Measurements from ENCODE around the gene ADAMTS10.
"Not testable (repeated sequence)": the region's sequence is repeated elsewhere in the genome, so short reads cannot be mapped to it uniquely, and the experiment has no call there.

ADAMTS10 gene

DNA sequence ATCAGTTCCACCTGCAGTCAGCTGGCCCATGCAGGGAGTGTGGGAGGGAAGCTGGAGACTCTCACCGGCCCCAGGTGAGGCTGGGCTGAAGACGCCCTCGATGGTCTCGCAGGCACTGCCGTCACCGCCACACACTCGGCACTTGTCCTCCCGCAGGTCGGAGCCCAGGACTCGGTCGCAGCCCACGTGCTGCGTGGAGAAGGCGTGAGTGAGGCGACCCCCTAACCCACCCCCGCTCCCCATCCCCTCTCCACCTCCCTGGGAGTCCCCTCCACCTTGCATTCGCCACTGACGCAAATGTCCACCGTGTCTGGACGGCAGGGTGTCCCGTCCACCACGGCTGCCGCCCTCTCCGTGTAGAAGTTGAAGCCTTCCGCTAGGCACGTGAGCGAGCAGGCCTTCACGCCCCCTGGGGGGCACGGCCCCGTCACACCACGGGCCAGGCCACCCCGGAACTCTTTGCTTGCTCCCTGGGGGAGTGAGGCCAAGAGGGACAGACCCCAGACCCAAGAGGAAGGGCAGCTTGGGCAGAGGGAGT lies 21.3 kb downstream of the ADAMTS10 start:
- no peak for DNase-seq

DNA sequence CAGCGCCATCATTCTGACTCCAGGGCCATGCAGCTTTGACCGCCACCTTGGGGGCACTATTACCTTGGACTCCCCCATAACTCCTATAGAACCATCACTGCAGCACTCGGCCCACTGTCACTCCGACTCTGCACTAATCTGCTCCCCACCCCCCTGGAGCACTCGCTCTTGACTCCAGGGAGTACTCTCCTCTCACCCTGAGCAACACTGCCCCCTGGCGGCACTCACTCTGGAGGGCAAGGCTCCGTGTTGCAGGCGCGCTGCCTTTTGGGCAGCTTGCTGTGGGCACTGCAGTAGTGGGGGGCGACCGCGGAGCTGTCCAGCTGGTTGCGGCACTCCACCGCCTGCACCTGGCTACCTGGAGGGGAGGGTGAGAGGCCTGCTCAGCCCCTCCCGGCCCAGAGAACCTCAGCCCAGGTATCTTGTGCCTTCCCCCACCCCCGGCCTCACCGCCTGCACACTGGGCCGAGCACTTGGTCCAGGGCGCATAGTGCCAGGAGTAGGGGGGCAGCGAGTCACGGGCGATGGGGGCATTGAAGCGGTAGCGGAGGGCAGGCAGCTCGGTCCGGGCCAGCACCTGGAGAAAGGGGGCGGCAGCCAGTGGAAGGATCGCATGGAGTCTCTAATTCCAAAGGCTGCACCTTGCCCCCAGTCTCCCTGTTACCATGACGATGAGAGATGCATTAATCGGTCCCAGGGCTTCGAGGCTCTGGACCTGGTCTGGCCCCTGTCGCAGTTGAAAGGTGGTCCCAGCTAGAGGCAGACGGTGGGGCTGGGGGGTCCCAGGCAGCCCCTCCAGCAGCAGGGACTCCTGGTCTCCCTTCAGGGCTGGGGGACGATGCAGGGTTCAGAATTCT lies 24.4 kb downstream of the ADAMTS10 start:
- DNase-seq = peak; percentile 90

DNA sequence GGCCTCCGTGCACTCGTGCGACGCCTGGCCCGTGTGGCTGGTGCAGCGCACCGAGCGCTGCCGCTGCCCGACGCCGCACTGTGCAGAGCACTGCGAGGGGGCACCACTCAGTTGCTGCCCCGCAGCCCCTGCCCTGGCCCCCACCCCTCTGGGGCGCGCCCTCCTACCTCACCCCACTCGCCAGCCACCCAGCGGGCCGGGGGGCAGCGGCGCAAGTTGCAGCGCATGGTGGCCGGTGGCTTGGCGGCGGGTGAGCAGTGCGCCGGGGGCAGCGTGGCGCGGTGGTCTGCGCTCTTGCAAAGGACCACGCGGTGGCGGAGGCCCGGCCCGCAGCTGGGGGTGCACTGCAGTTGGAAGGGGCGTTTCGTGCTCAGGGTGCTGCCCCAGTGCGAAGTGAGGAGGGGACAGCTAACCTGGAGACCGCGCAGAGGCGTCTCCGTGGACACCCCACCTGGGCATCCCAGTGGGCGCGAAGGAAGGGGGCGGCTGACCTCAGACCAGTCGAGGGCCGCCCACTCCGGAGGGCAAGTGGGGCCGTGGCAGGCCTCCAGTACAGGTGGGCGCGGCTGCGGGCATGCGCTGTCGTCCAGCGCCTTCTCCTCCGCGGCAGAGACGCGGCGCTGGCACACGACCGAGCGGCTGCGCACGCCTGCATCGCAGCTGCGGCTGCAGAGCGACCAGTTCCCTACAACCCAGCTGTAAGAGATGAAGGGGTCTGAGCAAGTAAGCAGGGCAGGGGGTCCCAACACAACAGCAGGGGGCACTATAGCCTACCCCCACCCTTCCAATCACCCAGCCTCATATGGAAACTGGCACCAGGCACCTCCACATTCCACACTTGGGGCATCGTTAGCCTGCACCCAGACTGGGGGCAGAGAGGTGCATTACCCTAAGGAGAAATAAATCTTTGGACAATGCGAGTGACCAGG lies 25.3 kb downstream of the ADAMTS10 start:
- no peak for DNase-seq

DNA sequence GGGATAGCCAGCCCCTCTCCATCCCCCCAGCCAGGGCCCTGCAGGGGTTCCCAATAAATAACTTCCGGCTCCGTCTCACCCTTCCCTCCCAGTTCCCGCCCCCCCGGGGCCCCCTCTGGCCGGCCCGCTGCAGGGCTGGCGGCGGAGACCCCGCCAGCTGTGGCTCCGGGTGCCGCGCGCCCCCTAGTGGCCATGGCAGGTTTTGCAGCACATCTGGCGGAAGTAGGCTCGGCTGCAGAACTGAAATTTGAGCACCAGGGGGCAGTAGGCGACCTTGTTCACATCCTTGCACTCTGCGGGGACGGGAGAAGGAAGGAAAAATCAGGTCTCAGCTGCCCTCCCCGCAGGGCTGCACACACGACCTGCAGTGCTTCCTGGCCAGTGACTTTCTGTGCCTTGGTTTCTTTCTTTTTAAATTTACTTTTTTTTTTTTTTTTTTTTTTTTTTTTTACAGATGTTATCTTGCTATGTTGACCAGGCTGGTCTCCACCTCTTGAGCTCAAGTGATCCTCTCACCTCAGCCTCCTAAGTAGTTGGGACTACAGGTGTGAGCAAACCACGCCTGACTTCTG lies 29.7 kb downstream of the ADAMTS10 start:
- DNase-seq = peak; percentile 90

DNA sequence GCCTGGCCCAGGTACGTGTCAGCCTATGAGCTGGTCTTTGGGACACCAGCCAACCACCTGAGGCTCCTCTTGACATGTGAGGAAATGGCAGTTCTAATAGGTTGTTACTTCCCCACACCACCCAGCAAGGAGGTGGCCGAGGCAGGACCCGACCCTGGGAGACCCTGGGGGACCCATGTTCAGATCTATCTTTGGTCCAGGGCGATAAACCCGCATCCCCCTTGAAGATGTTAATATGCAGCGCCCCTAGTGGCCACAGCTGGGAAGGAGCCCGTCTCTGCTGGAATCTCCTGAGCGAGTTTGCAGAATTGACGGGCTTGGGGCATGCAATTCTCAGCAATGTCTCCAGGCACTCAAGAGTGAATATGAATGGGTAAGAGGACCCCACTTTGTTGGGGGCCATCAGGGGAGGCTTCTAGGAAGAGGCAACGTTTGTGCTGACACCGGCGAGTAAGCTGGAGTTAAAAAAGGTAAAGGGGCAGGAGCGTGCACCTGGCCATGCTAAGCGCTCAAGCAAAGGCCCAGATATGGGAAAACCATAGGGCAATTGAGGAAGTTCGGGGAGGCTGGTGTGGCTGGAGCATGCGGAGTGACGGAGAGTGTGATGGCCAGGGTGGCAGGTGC lies 31.8 kb downstream of the ADAMTS10 start:
- peak; percentile 83 for DNase-seq

DNA sequence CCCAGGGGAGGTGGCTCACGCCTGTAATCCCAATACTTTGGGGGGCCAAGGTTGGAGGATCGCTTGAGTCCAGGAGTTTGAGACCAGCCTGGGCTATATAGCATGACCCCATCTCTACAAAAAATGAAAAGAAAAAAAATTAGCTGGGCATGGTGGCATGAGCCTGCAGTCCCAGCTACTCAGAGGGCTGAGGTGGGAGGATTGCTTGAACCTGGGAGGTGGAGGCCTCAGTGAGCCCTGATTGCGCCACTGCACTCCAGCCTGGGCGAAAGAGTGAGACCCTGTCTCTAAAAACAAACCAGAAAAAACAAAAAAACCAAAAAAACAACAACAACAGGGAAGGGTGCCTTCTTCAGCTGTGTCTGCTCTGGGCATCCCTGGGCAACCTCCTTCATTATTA lies 32.8 kb downstream of the ADAMTS10 start:
- DNase-seq = no peak

DNA sequence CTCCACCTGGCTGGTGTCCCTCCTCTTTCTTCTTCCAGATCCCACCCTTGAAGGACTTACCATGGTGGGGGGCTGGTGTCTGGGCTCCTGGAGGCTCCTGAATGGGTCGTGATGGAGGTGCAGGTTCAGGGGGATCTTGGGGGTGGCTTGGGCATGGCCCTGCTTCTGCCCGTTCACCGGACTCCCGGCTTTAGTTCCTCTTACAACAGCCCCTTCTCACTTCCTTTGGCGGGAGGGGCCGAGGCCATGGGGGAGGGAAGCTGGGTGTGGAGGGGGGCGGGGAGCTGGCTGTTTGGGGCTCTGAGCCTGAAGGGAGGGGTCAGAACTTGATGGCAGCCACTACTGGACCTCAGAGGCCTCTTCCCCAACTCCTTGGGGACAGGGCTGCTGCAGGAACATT lies 33.3 kb downstream of the ADAMTS10 start, which contains the start of gene MYO1F:
Gene MYO1F (minus strand): TSS at position 196 of the 400 bp plus-strand sequence. CDS start 133 bp downstream, at position 63.
- no peak for DNase-seq

DNA sequence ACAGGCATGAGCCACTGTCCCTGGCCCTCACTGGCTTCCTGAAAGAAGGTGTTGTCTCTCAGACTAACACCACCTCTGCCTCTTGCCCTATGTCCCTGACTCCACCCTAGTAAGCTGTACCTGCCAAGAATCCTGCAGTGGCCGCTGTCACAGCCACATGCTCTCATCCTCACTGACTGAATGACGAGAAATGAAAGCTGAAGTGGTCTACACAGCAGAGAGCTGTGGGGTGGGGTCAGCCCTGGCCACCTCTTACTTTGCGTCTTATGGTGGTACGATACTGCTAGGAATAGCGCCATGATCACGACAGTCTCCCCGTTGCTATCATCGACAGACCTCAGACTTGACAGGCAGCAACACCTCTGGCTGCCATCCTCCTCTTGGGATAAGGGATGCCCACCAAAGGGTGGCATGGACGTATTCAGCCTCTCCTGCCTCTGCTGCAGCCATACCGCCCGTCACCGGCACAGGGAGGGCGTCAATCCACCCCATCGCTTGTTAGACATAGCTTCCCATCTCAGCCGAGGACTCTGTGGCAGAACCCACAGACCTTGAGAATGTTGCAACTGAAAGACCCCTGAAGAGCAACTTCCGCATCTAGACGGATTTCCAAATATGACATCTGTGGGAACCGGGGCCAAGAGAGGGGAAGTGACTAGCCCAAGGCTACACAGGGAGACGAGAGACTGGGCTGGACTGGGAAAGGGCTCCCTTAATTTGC lies 34.1 kb downstream of the ADAMTS10 start:
- DNase-seq = no peak

DNA sequence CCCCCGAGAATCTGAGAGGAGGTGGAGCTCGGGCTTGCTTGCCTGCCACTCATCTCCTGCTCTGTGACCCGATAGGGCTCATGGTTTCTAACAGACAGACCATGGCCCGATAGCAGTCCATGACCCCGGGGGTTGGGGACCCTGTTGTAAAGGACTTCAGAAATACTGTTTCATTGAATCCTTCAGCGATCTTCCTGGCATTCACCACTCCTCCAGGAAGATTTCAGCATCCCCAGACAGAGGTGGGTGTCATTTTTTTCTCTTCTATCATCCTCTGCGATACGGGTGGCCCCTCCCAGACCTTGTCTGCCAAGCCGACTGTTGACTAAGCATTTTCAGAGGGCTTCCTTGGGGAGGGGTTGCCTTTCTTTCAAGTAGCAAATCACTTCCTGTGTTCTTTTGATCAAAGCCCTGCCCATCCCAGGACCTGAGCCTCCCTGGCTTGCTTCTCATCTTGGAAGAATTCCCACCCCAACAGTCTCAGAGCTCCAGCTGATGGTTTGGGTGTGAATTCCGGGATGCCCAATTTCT lies 35.0 kb downstream of the ADAMTS10 start:
- peak; percentile 71 for DNase-seq

DNA sequence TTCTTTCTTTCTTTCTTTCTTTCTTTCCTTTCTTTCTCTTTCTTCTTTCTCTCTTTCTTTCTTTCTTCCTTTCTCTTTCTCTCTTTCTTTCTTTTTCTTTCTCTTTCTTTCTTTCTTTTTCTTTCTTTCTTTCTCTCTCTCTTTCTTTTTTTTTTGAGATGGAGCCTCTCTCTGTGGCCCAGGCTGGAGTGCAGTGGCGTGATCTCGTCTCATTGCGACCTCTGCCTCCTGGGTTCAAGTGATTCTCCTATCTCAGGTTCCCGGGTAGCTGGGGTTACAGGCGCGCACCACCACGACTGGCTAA lies 35.9 kb downstream of the ADAMTS10 start:
- not testable (repeated sequence) for DNase-seq

DNA sequence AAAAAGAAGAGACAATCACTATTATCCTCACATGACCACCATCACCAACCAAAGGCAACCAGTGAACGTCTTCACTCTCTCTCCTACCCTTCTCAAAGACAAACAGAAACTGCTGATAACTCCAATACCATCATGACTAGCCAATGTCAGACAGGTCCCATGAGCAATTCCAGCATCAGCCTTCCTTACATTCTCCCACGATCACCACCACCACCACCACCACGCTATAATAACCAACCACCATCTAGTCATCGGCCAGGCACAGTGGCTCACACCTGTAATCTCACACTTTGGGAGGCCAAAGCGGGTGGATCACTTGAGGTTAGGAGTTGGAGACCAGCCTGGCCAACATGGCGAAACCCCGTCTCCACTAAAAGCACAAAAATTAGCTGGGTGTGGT lies 37.2 kb downstream of the ADAMTS10 start:
- DNase-seq = no peak

DNA sequence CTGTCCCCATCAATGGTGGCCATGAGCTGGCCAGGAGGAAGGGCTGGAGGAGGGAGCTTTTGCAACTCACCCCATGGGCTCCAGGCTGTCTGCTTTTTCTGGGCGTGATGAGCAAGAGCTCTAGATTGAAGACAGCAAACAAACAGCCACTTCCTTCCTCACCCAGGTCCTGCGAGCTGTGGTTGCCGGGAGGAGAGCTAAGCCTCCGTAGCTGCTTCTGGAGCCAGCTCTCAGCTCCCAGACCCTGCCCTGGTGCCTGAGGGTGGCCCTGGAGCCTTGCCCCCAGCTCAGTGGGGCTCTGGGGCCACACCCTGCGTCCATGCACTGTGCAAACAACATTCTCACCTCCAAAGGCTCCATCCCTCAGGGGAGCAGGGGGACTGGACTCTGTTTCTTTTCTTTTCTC lies 39.5 kb downstream of the ADAMTS10 start:
- peak; percentile 66 for DNase-seq

DNA sequence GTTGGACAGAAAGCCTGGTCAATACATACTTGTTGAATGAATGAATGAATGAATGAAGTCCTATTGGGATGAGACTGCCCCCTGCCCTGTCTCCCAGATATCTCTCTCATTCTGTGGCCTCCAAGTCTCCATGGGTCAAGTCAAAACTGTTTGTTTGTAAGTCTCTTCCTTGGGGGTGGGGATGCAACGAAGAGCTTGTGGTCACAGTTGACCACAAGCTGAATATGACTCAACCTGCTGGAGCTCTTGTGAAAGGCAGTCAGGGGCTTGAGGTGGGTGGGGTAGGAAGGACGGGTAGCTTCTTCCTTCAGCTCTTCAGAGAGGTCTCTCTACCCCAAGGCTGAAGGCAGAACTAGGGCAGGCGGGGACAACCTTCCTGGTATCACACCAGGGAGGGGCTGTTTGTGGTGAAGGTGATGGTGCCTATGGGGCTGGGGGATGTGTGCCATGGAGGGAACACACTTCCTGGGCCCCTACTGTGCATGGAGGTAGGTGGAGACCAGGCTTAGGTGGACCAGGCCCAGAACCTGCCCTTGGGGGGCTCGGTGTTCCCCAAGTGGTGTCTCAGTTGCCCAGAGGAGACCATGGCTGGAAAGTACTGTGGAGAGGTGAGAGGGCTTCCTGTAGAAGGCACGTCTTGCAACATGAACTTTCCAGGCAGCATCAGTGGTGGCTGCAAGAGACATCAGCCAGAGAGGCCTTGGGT lies 41.3 kb downstream of the ADAMTS10 start:
- peak; percentile 83 for DNase-seq

DNA sequence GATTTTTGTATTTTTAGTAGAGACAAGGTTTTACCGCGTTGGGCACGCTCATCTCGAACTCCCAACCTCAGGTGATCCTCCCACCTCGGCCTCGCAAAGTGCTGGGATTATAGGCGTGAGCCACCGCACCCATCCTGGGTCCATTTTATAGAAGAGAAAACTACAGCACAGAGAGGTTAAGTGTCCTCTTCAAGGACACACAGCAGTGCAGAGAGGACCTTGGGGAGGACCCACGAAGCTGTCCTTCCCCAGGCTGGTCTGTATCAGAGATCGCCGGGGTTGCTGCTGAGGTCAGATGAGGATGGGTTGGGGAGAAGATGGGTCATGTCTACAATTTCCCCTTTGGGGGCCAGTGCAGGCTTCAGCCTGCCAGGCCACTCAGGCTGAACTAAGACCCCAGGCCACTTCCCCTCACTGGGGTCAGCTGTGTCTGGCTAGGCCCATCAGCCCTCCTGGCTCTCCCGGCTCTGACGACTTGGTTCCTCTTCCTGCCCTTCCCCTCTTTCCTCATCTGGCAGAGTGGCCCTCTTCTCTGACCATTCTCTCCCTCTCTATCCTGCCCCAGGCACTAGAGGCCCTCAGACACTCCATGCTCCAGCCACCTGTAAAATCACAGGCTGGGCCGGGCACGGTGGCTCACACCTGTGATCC lies 42.9 kb downstream of the ADAMTS10 start:
- no peak for DNase-seq

DNA sequence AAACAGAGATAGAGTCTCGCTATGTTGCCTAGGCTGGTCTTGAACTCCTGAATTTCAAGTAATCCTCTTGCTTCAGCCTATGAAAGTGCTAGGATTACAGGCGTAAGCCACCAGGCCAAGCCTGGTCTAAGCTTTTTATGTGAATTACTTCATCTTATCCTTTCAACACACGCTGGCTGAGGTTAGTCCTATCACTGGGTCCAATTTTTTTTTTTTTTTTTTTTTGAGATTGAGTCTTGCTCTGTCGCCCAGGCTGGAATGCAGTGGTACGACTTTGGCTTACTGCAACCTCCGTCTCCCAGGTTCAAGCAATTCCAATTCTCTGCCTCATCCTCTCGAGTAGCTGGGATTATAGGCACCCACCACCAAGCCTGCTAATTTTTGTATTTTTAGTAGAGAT lies 43.7 kb downstream of the ADAMTS10 start:
- DNase-seq = peak; percentile 71

DNA sequence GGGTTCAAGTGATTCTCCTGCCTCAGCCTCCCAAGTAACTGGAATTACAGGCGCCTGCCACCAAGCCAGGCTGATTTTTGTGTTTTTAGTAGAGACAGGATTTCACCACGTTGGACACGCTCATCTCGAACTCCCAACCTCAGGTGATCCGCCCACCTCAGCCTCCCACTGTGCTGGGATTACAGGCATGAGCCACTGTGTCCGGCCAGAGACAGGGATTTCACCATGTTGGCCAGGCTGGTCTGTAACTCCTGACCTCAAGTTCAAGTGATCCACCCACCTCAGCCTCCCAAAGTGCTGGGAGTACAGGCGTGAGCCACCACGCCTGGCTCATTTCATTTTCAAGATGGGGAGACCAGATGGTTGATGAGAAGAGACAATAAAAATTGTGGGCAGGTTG lies 45.6 kb downstream of the ADAMTS10 start:
- DNase-seq = not testable (repeated sequence)

DNA sequence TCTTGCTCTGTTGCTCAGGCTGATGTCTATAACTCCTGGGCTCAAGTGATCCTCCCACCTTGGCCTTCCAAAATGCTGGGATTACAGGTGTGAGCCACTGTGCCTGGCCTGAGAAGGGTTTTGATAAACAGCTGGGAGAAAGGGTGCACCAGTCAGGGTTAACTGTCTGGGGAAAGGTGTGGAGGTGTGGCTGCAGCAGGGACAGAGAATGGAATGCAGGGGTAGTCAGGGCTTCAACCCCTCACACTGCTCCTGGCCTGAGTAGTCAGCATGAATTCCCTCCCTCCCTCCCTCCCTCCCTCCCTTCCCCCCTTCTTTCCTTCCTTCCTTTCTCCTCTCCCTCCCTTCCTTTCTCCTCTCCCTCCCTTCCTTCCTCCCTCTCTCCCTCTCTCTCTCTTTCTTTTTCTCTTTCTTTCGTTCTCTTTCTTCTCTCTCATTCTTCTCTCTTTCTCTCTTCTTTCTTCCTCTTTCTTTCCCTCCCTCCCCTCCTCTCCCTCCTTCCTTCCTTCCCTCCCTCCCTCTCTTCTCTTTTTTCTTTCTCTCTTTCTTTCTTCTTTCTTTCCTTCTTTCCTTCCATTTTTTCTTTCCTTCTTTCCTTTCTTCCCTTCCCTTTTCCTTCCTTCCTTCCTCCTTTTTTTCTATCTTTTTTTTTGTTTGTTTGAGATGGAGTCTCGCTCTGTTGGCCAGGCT lies 49.3 kb downstream of the ADAMTS10 start:
- peak; percentile 73 for DNase-seq

DNA sequence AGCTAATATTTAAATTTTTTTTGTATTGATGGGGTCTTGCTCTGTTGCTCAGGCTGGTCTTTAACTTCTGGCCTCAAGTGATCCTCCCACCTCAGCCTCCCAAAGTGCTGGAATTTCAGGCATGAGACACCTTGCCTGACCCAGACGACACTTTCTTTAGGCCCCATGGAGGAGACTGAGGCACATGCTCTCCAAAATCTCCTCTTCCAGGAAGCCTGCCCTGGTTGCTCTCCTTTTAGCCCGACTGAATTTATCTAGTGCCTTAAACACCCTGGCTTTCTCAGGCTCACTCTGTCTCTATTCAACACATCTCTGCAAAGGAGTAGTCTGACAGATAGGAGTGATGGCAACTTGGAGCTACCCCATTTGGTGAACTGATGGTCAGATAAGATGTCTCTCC lies 52.2 kb downstream of the ADAMTS10 start:
- no peak for DNase-seq

DNA sequence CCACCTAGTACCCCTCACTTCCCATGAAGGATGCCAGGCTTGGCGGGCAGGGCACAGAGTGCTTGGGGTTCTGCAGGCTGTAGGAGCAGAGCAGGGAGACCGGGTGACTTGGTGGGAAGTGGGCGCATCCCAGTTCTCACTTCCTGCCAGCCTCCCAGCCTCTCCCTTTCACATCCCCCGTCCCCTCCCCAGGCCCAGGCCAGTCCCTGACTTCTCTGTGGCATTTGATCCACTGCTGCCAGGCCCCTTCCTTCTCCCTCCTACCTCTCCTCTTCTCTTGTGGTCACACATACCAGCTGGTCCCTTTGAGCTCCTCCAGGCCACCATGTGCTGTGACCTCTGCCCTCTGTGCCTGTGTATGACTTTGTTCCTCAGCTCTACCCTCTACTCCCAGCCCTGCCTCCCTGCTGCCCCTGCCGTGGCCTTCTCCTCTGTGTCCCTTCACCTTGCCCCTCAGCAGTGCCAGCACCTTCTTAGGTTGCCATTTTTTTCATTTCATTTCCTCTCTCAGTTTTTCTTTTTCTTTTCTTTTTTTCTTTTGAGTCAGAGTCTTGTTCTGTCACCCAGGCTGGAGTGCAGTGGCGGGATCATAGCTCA lies 52.8 kb downstream of the ADAMTS10 start:
- peak; percentile 72 for DNase-seq

All from islet precursor cell (in vitro differentiated cells).